Measurements from ENCODE around the gene ATP1B2.

Gene ATP1B2

GRCh38 chr17:7626956-7627249 lies 23.8 kb upstream of the ATP1B2 start:
- peak overlapping the region; percentile 84 for H3K4me3 ChIP-seq (ENCODE audit: low read length)
- no peak for DNase-seq (ENCODE audit: low read depth)
- TF ChIP-seq CTCF (conservative IDR thresholded peaks at IDR 0.05; ENCODE audit: low read depth, low read length) = no peak

GRCh38 chr17:7627250-7628121 lies 23.2 kb upstream of the ATP1B2 start, which contains the start of gene SAT2:
Gene SAT2, minus strand, starts transcription at chr17:7627821. Its CDS starts 186 bp downstream, at chr17:7627635.
- no peak for TF ChIP-seq CTCF (conservative IDR thresholded peaks at IDR 0.05; ENCODE audit: low read depth, low read length)
- peak within 1 kb of the TSS; percentile 84 for H3K4me3 ChIP-seq (ENCODE audit: low read length)
- peak; percentile 59 for DNase-seq (ENCODE audit: low read depth)

- no peak for TF ChIP-seq CTCF (conservative IDR thresholded peaks at IDR 0.05; ENCODE audit: low read depth, low read length)
- DNase-seq (ENCODE audit: low read depth) = no peak
- no peak within 1 kb of the TSS for H3K4me3 ChIP-seq (ENCODE audit: low read length)
Measured at GRCh38 chr17:7629939-7630571, 20.7 kb upstream of the ATP1B2 start, which contains the start of gene SHBG. Gene SHBG, plus strand, starts transcription at chr17:7630135. Its CDS starts 38 bp downstream, at chr17:7630173.

DNA sequence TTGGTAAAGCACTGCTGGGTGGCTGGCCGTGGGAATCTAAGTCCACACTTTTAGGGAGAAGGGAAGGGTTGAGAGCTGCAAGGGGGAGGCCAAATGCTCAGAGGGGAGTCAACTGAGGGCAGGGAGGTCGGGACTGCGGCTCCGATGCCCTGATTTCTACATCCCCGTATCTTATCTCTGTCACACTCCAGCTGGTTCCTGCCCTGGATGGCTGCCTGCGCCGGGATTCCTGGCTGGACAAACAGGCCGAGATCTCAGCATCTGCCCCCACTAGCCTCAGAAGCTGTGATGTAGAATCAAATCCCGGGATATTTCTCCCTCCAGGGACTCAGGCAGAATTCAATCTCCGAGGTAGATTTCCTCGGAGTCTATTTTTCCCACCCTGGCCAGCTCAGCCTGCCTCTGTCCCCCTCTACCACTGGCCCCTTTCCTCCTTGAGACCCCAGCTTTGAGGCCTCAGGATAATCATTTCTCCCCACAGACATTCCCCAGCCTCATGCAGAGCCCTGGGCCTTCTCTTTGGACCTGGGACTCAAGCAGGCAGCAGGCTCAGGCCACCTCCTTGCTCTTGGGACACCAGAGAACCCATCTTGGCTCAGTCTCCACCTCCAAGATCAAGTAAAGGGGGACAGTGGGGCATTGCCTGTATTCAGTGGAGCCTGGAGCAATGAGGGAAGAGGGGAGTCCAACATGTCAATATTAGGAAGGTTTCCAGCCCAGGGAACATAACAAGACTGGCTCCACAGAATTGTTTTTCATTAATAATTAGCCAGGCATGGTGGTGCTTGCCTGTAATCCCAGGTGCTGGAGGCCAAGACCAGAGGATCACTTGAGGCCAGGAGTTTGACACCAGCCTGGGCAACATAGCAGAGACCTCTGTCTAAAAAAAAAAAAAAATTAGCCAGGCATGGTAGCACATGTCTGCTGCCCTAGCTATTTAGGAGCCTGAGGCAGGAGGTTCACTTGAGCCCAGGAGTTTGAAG lies 19.0 kb upstream of the ATP1B2 start:
- DNase-seq (ENCODE audit: low read depth) = no peak
- no peak for TF ChIP-seq CTCF (conservative IDR thresholded peaks at IDR 0.05; ENCODE audit: low read depth, low read length)
- no peak overlapping the region for H3K4me3 ChIP-seq (ENCODE audit: low read length)

GRCh38 chr17:7632492-7632894 lies 18.2 kb upstream of the ATP1B2 start:
- no peak for DNase-seq (ENCODE audit: low read depth)
- TF ChIP-seq CTCF (conservative IDR thresholded peaks at IDR 0.05; ENCODE audit: low read depth, low read length) = peak; percentile 62

DNA sequence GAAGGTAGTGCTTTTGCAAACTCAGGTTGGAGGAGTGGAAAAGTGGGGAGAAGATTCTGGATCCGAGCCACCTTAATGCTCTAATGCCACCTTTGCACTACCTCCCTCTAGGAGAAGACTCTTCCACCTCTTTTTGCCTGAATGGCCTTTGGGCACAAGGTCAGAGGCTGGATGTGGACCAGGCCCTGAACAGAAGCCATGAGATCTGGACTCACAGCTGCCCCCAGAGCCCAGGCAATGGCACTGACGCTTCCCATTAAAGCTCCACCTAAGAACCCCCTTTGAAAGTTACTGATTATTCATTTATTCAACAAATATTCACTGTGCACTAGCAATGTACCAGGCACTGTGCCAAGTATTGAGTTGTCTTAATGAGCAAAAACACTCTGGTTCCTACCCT lies 17.6 kb upstream of the ATP1B2 start:
- TF ChIP-seq CTCF (conservative IDR thresholded peaks at IDR 0.05; ENCODE audit: low read depth, low read length) = no peak
- H3K4me3 ChIP-seq (ENCODE audit: low read length) = no peak overlapping the region
- no peak for DNase-seq (ENCODE audit: low read depth)

More at GRCh38 chr17:7632492-7632894, 18.2 kb upstream of the ATP1B2 start:
- no peak overlapping the region for H3K4me3 ChIP-seq (ENCODE audit: low read length)
